ENCODE results near the gene IKZF5.
A peak's percentile ranks its signal among the peaks of the same experiment; 100 is the strongest.

IKZF5 gene, protein sequence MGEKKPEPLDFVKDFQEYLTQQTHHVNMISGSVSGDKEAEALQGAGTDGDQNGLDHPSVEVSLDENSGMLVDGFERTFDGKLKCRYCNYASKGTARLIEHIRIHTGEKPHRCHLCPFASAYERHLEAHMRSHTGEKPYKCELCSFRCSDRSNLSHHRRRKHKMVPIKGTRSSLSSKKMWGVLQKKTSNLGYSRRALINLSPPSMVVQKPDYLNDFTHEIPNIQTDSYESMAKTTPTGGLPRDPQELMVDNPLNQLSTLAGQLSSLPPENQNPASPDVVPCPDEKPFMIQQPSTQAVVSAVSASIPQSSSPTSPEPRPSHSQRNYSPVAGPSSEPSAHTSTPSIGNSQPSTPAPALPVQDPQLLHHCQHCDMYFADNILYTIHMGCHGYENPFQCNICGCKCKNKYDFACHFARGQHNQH

DNA sequence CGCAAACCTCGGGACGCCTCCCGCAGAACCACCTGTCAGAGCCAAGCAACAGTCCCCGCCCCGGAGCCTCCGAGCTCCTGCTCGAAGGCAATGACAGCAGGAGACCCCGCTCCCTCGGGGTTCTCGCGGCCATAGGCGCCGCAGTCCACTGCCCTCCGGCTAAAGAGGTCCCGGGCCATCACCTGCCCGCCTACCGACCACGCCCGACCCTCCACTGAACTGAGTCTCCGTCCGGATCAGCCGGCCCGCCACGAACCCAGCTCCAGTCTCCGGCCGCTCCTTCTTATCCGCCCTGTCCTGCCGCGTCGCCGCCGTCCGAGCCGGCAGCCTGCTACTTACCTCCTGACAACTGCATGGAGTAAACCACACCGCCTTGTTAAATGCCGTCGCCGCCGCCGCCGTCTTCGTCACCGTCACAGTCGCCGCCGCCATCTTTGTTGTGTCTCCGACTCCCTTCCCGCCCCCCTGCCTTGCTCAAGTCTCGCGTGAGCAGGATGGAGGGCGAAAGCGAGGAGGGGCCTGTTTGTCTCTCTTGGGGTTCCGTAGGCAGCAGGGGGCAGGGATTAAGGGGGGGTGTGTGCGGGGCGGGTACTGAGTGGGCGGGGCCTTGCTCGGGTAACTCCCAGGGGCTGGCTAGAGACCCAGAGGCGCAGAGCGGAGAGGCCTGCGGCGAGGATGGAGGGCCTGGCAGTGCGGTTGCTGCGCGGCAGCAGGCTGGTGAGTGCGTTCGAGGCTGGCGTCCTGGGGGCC, at the start of gene IKZF5, which contains the start of gene ACADSB:
Gene IKZF5, minus strand, starts transcription at position 441 of the 750 bp plus-strand sequence. CDS start 10,170 bp downstream, outside the sequence.
Gene ACADSB, plus strand, starts transcription at position 652 of the 750 bp plus-strand sequence. Its CDS starts 24 bp downstream, at position 676.
- peak; percentile 96 for DNase-seq

DNA sequence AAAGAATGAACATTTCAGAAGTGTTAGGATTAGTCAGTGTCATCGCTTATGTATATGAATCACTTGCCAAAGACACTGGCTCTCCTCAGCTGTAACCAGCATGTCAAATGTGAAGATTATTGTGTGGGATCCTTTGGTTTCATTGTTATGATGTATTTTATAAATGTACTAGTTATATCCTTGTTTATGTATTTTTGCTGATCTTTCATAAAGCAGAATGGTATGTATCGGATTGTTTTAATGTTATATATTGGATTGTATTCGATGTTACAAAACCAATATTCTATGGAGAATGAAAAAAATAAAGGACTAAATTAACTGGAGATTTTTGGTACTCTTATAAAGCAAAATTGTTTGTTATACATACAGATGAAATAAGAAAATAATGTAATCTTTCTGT, 49.4 kb upstream of the IKZF5 start:
- no peak for DNase-seq

DNA sequence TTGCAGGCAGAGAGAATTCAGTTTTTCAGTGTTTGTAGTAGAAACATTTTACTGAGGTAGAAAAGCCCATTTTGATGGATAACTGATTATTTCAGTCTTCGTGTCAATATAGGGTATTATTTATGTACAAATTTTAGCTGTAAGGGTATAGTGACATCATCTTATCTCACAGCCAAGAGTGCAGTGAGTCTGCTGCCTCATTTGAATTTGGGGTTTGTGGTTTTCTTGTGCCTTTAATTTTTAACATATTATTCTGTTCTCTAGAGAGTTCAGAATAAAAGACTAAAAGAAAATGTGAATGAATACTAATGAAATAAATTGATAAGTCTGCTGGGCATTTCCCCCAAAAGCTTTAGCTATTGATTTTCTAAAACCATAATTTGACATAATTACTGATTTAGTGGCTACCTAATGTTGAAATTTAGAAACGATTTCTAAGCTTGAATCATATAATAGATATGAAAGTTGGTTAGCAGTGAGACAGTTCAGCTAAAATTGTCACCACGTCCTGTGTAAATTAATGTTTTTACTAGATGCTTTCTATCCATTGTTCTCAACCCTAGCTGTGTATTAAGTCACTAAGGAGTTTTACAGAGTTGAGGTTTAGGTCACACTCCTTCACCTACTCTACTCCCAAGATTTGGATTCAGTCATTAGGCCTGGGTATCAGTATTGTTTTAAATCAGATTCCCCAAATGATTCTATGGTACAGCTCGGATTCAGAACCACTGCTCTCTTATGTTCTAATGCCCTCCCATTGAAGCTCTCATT, 37.6 kb upstream of the IKZF5 start:
- DNase-seq: no peak

DNA sequence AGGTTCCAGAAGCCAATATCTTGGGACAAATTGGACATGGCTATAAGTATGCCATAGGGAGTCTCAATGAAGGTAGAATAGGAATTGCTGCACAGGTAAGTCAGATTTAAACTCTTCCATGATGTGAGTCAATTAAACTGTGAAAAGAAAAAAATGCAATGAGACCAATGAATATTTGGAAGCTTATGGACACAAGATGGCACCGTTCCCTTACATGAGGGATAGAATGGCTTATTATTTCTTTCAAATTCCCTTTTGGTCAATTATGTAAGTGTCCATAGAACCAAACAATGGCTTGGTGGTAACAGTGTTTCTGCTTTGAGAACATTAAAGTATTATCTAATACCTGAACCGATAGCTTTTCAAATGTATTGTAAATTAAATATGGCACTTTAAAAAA, 35.8 kb upstream of the IKZF5 start:
- DNase-seq: no peak

DNA sequence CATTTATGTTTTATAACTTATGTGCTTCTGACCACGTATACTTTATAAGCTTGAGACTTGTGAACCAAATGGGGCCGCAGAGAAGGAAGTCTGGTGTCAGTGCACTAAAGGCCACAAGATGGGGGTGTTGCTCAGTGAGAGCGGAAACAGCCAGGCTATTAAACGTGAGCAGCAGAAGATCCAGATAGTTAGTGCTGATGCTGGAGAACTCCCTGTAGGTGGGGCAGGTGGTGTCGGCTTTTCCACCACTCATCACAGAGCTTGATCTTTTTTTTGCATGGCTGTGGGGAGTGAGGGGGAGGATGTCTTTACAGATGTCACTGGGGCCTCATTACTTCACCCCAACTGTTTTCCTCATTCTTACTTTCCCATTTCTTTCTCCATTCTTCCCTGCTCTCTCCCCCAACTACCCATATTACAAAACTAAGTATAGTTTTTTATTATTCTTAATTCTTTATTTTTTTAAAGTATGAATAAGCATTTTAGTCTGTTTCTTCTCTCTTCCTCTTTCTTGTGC, 34.9 kb upstream of the IKZF5 start:
- DNase-seq: peak; percentile 32

DNA sequence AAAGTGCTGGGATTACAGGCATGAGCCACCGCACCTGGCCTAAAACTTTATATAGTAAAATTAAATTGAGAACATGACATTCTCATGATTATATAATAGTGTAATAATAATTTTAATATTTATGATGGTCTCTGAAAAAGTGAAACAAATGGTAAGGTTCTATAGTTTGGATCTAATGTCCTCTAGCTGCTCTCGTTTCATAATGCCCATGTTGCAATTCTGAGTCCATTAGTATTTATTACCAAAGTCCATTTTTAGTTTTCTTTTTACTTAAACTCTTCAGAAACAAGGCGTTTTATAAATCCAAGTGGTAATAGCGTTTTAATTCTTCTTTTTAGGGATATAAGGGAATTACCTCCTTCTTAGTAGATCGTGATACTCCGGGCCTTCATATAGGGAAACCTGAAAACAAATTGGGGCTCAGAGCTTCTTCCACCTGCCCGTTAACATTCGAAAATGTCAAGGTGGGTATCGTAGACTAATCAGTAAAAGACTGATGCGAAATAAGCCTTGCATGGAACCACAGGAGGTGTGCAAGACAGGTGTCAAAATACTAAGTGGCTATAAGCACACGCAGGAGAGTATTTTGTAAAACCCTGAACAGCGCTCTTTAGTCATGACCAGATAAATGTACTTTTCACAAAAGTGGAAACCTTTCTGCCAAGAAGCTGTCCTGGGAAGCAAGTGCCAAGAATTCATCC, 34.3 kb upstream of the IKZF5 start:
- no peak for DNase-seq

DNA sequence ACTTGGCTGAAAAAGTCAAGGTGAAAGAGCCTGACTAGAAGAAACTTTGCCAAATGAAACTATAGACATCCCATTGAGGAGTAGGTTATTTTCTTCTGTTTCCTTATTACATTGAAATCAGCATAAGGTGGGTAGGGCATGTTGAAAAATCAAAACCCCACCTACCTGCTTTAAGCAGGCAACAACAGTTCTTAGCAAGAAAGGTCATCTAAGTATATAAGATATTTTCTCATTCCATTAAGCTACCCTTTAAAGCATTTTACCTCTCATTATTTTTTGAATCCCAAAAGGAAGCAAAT, 31.0 kb upstream of the IKZF5 start:
- no peak for DNase-seq

DNA sequence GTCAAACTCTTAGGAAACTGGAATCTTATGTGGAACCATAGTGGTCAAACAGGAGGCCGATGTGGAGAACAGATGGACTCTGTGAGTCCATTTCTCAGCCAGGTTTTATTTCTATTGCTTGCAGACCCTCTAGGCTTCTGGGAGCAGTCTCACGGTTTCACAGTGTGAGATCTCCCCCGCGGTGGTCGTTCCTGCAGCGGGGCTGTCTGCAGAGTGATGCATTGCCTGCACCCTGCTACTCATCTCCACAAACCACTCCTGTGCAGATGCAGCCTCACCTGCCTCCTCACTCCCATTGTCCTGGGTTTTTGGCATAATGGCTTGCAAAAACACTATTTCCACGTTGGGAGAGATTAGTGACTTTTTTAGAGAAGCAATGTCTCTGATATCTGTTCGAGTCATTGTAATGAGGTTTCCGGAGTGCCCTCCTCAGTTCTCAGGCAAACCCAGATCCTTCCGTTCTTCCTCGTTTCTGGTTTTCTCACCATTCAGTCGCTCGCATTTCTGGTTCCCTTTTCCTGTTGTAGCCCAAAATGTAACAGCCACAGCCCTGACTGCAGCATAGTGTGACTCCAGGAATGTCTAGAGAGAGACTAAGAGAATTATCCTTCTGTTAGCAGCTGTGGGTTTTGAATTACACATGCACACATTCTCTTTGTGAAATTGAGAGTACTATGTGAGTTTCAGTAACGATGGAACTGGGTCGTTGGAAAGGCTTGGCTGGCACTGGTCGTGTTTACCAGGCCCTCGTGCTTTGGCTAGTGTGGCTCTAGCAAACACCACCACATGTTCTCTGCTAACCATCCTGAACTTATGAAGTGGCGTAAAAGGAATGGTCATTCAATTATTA, 30.4 kb upstream of the IKZF5 start:
- DNase-seq: no peak

DNA sequence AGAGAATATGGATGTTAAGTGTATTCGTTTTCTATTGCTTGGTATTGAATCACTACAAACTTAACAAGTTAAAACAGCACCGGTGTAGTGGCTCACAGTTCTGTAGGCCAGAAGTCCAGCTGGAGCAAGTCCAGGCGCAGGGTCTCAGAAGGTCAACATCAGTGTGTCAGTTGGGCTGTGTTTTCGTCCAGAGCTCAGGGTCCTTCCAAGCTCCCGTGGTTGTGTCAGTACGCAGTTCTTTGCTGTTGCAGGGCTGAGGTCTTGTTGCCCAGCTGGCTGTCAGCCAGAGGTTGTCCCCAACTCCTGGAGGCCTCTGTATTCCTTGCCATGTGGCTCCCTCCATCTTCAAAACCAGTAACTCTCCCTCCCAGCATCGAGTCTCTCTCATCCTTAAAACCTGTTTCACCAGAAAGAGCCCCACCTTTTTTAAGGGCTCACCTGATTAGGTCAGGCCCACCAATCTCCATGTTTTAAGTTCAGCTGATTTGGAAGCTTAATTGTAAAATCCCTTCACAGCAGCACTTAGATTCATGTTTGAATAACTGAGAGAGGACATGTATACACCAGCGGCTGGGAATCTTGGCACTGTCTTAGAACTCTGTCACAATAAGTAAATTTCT, 27.0 kb upstream of the IKZF5 start:
- DNase-seq: no peak

DNA sequence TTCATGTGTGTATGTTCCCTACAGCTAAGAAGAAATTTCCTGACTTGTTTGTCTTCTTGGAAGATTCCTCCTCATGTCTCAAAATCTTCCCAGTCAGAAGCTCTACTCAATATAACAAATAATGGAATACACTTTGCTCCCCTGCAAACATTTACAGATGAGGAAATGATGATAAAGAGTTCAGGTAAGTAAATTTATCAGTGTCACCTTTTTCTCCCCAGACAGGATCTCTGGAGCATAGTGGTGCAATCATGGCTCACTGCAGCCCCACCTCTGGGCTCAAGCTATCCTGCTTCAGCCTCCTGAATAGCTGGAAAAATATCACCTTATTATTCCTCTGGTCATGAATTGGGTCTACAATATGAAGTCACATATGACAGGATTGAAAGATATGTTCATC, 25.7 kb upstream of the IKZF5 start:
- DNase-seq: no peak

DNA sequence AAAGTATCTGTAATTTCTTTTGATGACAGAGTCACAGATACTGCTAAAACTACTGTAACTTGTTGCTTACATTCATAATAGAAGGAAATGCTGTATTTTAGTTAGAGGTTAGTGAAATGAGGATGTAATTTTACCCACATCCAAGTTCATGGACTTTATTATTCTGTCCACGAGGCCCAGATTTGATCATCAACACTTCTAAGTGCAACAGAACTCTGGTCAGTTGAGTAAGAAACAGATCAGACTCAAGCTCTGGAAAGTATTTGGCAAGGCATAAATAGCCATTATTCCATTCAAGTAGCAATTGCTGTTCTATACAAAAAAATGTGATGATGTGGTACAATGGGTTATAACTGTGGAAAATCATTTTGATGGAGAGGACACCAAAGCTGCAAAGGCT, 22.5 kb upstream of the IKZF5 start:
- no peak for DNase-seq

DNA sequence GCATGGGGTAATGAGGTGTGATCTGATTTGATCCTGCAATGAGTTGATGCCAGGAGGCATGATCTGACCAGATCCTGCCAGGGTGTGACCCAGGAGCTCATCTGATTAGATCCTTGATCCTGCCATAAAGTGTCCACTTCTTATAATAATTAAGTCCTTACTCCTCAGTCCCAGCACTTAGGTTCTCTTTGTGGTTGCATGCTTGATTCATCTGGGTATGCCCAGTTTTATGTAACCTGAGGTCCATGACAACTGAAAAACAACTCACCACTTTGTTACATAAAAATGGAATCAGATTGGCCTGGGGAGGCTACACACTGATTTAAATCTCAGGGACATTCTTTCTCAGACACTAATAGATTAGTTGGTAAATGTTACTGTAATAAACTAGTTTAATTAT, 19.3 kb upstream of the IKZF5 start:
- DNase-seq: no peak

DNA sequence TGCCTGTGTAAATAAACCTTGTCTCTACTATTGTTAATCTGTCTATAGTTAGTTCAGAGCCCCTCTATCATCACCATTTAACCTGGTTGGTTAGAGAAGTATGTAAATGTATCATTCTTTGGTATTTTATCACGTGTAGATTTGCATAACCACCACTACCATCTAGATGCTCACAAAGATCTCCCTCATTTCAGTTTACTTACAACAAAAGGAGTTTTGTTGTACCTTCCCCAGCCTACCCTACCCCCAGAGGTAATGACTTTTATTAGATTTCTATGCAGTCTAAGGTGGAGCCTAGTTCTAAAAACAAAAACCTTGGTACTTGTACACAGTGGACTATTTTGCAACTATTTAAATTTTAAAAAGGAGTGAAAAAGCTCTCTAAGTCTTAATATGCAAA, 17.7 kb upstream of the IKZF5 start:
- DNase-seq: no peak

DNA sequence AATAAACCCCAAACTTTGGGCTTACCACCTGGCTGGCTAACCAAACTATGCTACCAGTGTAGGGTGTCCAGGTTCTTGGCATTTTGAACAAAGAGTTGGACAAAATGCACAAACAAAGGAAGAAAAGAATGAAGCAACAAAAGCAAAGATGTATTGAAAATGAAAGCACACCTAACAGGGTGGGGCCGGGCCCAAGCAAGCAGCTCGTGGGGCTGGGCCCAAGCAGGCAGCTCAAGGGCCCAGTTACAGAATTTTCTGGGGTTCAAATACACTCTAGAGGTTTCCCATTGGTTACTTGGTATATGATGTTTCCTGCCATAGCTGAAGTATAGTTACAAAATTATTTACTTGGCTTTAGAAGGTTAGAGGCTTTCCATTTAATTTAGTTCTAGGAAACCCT, 15.9 kb upstream of the IKZF5 start:
- no peak for DNase-seq

DNA sequence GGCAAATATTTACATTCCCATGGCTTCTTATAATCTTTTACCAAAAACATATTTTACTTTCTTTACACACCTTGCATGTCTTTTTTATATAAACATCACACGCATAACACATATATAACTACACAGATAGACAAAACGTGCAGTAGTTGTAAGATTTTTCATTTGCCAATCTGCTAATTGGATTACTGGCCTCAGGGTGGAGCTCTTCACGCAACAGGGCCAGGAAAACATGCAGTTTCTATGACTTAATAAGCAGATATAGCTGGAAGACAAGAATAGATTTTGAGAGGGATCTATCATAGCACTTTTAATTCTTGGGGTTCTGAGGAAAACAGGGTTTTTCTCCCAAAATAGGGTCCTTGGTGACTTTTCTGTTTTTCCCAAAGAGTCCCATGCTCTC, 12.9 kb upstream of the IKZF5 start:
- DNase-seq: no peak

DNA sequence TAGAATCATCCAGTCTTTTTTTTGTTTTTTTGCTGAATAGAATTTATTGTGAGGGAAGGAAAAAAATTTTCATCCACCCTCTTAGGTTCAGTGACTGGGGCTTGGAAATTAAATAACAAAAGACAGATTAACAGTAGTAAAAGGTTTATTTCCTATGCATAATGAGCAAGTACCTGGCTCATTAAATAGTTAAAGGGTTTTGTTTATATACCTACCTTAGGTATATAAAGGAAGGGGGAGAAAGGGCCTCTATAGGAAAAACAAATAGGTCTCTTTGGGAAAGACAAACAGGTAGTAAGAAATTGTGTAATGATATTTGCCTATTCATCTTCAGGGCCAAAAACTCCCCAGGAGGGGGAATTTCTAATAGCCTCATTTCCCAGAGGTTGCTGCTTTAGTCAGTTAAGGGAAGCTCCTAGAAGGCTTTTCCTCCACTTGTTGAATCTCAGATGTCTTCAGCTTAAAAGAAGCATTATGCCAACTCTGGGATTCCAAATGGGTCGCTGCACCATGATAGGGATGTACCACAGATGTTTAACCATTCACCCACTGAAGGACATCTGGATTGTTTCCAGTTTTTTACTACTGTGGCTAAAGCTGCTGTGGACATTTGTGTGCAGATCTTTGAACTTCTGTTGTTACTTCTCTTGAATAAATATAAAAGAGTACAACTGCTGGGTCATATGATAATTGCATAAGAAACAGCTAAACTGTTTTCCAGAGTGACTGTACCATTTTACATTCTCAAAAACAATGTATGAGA, 11.5 kb upstream of the IKZF5 start:
- no peak for DNase-seq

DNA sequence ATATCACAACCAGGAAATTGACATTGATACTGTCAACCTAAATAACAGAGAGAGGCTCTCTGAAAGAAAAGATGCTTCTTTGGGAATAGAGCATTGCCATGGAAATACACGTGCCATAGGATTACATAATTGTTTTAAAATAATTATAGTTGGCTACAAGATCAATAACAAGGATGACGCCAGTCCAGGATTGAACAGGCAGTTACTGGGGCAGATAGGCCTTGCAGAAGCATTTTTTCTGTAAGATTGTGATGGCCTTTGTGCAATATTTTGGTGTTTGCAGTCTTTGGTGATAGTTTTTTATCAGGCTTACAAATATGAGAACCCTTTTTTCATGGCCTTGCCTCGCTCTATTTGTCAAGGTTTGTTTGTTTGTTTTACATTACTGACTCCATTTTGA, 10.7 kb upstream of the IKZF5 start:
- DNase-seq: no peak

DNA sequence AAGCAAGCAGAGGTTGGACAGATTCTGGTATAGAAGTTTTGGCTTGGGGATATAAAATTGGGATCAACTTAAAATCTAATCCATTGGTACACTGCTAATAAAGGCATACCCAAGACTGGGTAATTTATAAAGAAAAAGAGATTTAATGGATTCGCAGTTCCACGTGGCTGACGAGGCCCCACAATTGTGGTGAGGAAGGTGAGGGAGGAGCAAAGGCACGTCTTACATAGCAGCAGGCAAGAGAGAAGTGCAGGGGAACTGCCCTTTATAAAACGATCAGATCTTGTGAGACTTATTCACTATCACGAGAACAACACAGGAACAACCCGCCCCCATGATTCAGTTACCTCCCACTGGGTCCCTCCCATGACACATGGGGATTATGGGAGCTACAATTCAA, 9.9 kb upstream of the IKZF5 start:
- DNase-seq: no peak

DNA sequence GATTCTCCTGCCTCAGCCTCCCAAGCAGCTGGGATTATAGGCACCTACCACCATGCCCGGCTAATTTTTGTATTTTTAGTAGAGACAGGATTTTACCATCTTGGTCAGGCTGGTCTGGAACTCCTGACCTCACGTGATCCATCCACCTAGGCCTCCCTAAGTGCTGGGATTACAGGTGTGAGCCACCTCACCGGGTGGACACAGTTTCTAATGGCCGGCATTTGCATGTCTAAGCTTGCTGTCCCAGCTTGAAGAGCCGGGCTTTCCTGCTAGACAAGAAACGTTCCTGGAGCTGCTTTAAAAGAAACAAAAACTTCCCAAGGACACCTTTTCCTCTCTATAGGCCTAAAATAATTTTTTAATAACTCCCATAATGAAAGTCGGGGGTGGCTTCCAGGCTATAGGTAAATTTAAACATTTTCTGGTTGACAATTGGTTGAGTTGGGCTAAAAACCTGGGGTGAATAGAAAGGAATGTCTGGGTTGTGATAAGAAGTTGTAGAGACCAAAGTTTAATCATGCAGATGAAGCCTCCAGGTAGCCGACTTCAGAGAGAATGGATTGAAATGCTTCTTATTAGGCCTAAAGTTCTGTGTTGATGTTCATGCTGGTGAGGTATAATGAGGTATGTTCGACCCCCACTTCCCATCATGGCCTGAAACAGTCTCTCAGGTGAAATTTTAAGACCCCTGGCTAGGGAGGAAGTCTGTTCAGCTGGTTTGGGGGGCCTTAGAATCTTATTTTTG, 9.0 kb upstream of the IKZF5 start:
- no peak for DNase-seq

DNA sequence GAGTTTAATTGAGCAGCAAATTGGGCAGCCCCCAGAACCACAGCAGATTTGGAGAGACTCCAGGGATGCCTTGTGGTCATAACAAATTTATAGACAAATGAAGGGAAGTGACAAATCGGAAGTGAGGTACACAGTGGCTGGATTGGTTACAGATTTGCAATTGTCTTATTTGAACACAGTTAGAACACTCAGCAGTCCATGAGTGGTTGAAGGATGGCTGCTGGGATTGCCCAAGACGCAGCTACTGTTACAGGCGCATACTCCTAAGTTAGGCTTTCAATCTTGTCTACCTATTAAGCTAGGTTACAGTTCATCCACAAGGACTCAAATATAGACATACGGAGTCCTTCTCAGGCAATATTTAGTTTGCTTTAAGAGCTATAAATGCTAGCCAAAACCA, 7.6 kb upstream of the IKZF5 start:
- no peak for DNase-seq

All from activated CD8-positive, alpha-beta memory T cell treated with anti-CD3 and anti-CD28 coated beads, Interleukin-2, amount 50 U/mL, for 4 hours (primary cell).